Stimulated activated CD8-positive, alpha-beta memory T cell treated with anti-CD3 and anti-CD28 coated beads, Interleukin-4, amount 100 ng/mL, for 48 hours (primary cell): ENCODE data around the gene SIPA1L3.
"Not testable (repeated sequence)": the region's sequence is repeated elsewhere in the genome, so short reads cannot be mapped to it uniquely, and the experiment has no call there.

Source experiments
- DNase-seq: peaks from one replicate; pipeline ENCODE4 v3.0.0-alpha.2; 2020

SIPA1L3 gene

GRCh38 chr19:37909661-37910199, 2.7 kb downstream of the SIPA1L3 start:
- DNase-seq: no peak

- no peak for DNase-seq
Observed at GRCh38 chr19:37914908-37915307, 7.9 kb downstream of the SIPA1L3 start.

- no peak for DNase-seq
Observed at GRCh38 chr19:37920591-37921450, 13.8 kb downstream of the SIPA1L3 start.

- not testable (repeated sequence) for DNase-seq
Observed at GRCh38 chr19:37924573-37924972, 17.6 kb downstream of the SIPA1L3 start.

GRCh38 chr19:37925212-37925611, 18.2 kb downstream of the SIPA1L3 start:
- no peak for DNase-seq

- no peak for DNase-seq
Observed at GRCh38 chr19:37926255-37926654, 19.2 kb downstream of the SIPA1L3 start.

- no peak for DNase-seq
Observed at GRCh38 chr19:37926711-37927110, 19.7 kb downstream of the SIPA1L3 start.

GRCh38 chr19:37928527-37929286, 21.7 kb downstream of the SIPA1L3 start:
- DNase-seq: no peak

GRCh38 chr19:37929355-37929923, 22.4 kb downstream of the SIPA1L3 start:
- DNase-seq: no peak

- no peak for DNase-seq
Observed at GRCh38 chr19:37930416-37930815, 23.4 kb downstream of the SIPA1L3 start.

GRCh38 chr19:37931881-37932655, 25.1 kb downstream of the SIPA1L3 start:
- DNase-seq: no peak

- no peak for DNase-seq
Observed at GRCh38 chr19:37932985-37933936, 26.3 kb downstream of the SIPA1L3 start.

GRCh38 chr19:37933937-37934358, 26.9 kb downstream of the SIPA1L3 start:
- no peak for DNase-seq

GRCh38 chr19:37935341-37935740, 28.3 kb downstream of the SIPA1L3 start:
- DNase-seq: no peak

GRCh38 chr19:37936166-37936565, 29.2 kb downstream of the SIPA1L3 start:
- no peak for DNase-seq

GRCh38 chr19:37936886-37937285, 29.9 kb downstream of the SIPA1L3 start:
- no peak for DNase-seq

GRCh38 chr19:37938353-37938752, 31.3 kb downstream of the SIPA1L3 start:
- DNase-seq: no peak

GRCh38 chr19:37941782-37942515, 34.9 kb downstream of the SIPA1L3 start:
- no peak for DNase-seq

- DNase-seq: no peak
Observed at GRCh38 chr19:37942516-37942902, 35.5 kb downstream of the SIPA1L3 start.

- DNase-seq: no peak
Observed at GRCh38 chr19:37943480-37943879, 36.5 kb downstream of the SIPA1L3 start.

GRCh38 chr19:37946132-37946531, 39.1 kb downstream of the SIPA1L3 start:
- no peak for DNase-seq
